Measurements from ENCODE around the gene ZFP91. TPM values are rescaled to one million over a fixed set of nuclear protein-coding genes. Genes with fewer than 3 reads are reported as not detected.
"Not testable (repeated sequence)": the region's sequence is repeated elsewhere in the genome, so short reads cannot be mapped to it uniquely, and the experiment has no call there.

ZFP91 gene
- total RNA-seq = 10 to 100 TPM; 48.8 to 60.9 TPM

GRCh38 chr11:58578635-58579191, at the start of gene ZFP91:
Gene ZFP91, plus strand, starts transcription at chr11:58579063. Its CDS starts 219 bp downstream, at chr11:58579282.
- peak within 1 kb of the TSS; percentile 93 for H3K4me3 Mint-ChIP-seq
- H3K36me3 Mint-ChIP-seq (ENCODE audit: low read depth) = peaks cover 31% of the 10 kb centered on the region
- ChIA-PET POLR2A (no interaction called here), CTCF (interaction anchor here (0.9 to 4.7 kb wide), 3 partner anchors 10 to 40 kb away, joined by 3 to 32 read pairs (median 4); no protein-coding TSS in a partner anchor)
- peak within 1 kb of the TSS; percentile 99 for H3K27ac Mint-ChIP-seq
- H3K27me3 Mint-ChIP-seq = no peaks in the 10 kb centered on the region
- peaks cover 51% of the 10 kb centered on the region for H3K4me1 Mint-ChIP-seq
- no peaks in the 10 kb centered on the region for H3K9me3 Mint-ChIP-seq
- DNase-seq = peak; percentile 97

GRCh38 chr11:58530236-58530635, 48.6 kb upstream of the ZFP91 start:
- H3K4me3 Mint-ChIP-seq = peak overlapping the region; percentile 13

GRCh38 chr11:58531865-58532341, 47.0 kb upstream of the ZFP91 start:
- Mint-ChIP-seq H3K27ac (no peak overlapping the region), H3K27me3 (no peaks in the 10 kb centered on the region), H3K36me3 (ENCODE audit: low read depth) (peaks cover 82% of the 10 kb centered on the region), H3K4me3 (no peak overlapping the region), H3K9me3 (peaks cover 7% of the 10 kb centered on the region), H3K4me1 (peaks cover 42% of the 10 kb centered on the region)
- no peak for DNase-seq
- ChIA-PET POLR2A (no interaction called here), CTCF (no interaction called here)

More at GRCh38 chr11:58530236-58530635, 48.6 kb upstream of the ZFP91 start:
- peak; percentile 72 for DNase-seq
- POLR2A ChIA-PET = no interaction called here
- peaks cover 74% of the 10 kb centered on the region for H3K36me3 Mint-ChIP-seq (ENCODE audit: low read depth)
- no peaks in the 10 kb centered on the region for H3K27me3 Mint-ChIP-seq
- peaks cover 4% of the 10 kb centered on the region for H3K9me3 Mint-ChIP-seq
- H3K27ac Mint-ChIP-seq = peak overlapping the region; percentile 78
- CTCF ChIA-PET = no interaction called here
- peaks cover 55% of the 10 kb centered on the region for H3K4me1 Mint-ChIP-seq

GRCh38 chr11:58546841-58547240, 32.0 kb upstream of the ZFP91 start:
- POLR2A ChIA-PET = no interaction called here
- peaks cover 3% of the 10 kb centered on the region for H3K4me1 Mint-ChIP-seq
- peaks cover 68% of the 10 kb centered on the region for H3K36me3 Mint-ChIP-seq (ENCODE audit: low read depth)
- no peak for DNase-seq
- H3K27me3 Mint-ChIP-seq = no peaks in the 10 kb centered on the region
- H3K4me3 Mint-ChIP-seq = no peak overlapping the region
- CTCF ChIA-PET = no interaction called here
- H3K9me3 Mint-ChIP-seq = no peaks in the 10 kb centered on the region
- no peak overlapping the region for H3K27ac Mint-ChIP-seq

GRCh38 chr11:58549644-58550043, 29.2 kb upstream of the ZFP91 start:
- no peak for DNase-seq
- H3K9me3 Mint-ChIP-seq = no peaks in the 10 kb centered on the region
- POLR2A ChIA-PET = no interaction called here
- H3K36me3 Mint-ChIP-seq (ENCODE audit: low read depth) = peaks cover 79% of the 10 kb centered on the region
- no peaks in the 10 kb centered on the region for H3K27me3 Mint-ChIP-seq
- CTCF ChIA-PET = no interaction called here
- no peak overlapping the region for H3K4me3 Mint-ChIP-seq
- H3K4me1 Mint-ChIP-seq = no peaks in the 10 kb centered on the region
- no peak overlapping the region for H3K27ac Mint-ChIP-seq

- H3K4me3 Mint-ChIP-seq = no peak overlapping the region
- CTCF ChIA-PET = interaction anchor here (0.6 kb wide), 1 partner anchor 1141 kb away, joined by 3 read pairs; no protein-coding TSS in a partner anchor
- POLR2A ChIA-PET = no interaction called here
- H3K27ac Mint-ChIP-seq = peak overlapping the region; percentile 9
- peaks cover 54% of the 10 kb centered on the region for H3K36me3 Mint-ChIP-seq (ENCODE audit: low read depth)
- H3K27me3 Mint-ChIP-seq = no peaks in the 10 kb centered on the region
- no peaks in the 10 kb centered on the region for H3K9me3 Mint-ChIP-seq
- peaks cover 54% of the 10 kb centered on the region for H3K4me1 Mint-ChIP-seq
- DNase-seq = no peak
Measured at GRCh38 chr11:58560842-58561241, 18.0 kb upstream of the ZFP91 start.

GRCh38 chr11:58561394-58562098, 17.3 kb upstream of the ZFP91 start:
- H3K4me1 Mint-ChIP-seq = peaks cover 53% of the 10 kb centered on the region
- no peaks in the 10 kb centered on the region for H3K27me3 Mint-ChIP-seq
- no peak for DNase-seq
- POLR2A ChIA-PET = no interaction called here
- no peak overlapping the region for H3K4me3 Mint-ChIP-seq
- H3K27ac Mint-ChIP-seq = peak overlapping the region; percentile 11
- no peaks in the 10 kb centered on the region for H3K9me3 Mint-ChIP-seq
- H3K36me3 Mint-ChIP-seq (ENCODE audit: low read depth) = peaks cover 53% of the 10 kb centered on the region
- CTCF ChIA-PET = no interaction called here

GRCh38 chr11:58562375-58562800, 16.5 kb upstream of the ZFP91 start:
- Mint-ChIP-seq H3K27ac (peak overlapping the region; percentile 65), H3K9me3 (no peaks in the 10 kb centered on the region), H3K4me3 (no peak overlapping the region), H3K4me1 (peaks cover 49% of the 10 kb centered on the region), H3K36me3 (ENCODE audit: low read depth) (peaks cover 46% of the 10 kb centered on the region), H3K27me3 (no peaks in the 10 kb centered on the region)
- ChIA-PET POLR2A (no interaction called here), CTCF (interaction anchor here (1.1 kb wide), 1 partner anchor 8 kb away, joined by 3 read pairs; no protein-coding TSS in a partner anchor)
- DNase-seq = no peak

- peaks cover 54% of the 10 kb centered on the region for H3K36me3 Mint-ChIP-seq (ENCODE audit: low read depth)
- no peak for DNase-seq
- H3K4me3 Mint-ChIP-seq = no peak overlapping the region
- H3K4me1 Mint-ChIP-seq = peaks cover 65% of the 10 kb centered on the region
- CTCF ChIA-PET = interaction anchor here (0.7 to 1.3 kb wide), 2 partner anchors 40 to 68 kb away, joined by 3 to 5 read pairs; no protein-coding TSS in a partner anchor
- POLR2A ChIA-PET = no interaction called here
- H3K27me3 Mint-ChIP-seq = no peaks in the 10 kb centered on the region
- H3K9me3 Mint-ChIP-seq = no peaks in the 10 kb centered on the region
- no peak overlapping the region for H3K27ac Mint-ChIP-seq
Measured at GRCh38 chr11:58564231-58564630, 14.6 kb upstream of the ZFP91 start.

- H3K27me3 Mint-ChIP-seq = no peaks in the 10 kb centered on the region
- ChIA-PET CTCF (interaction anchor here (0.6 to 4.1 kb wide), 14 partner anchors 9 to 72 kb away, joined by 3 to 32 read pairs (median 4); partner anchors contain the start of gene ZFP91), POLR2A (no interaction called here)
- DNase-seq = peak; percentile 78
- H3K9me3 Mint-ChIP-seq = no peaks in the 10 kb centered on the region
- H3K4me1 Mint-ChIP-seq = peaks cover 64% of the 10 kb centered on the region
- peaks cover 54% of the 10 kb centered on the region for H3K36me3 Mint-ChIP-seq (ENCODE audit: low read depth)
- peak overlapping the region; percentile 16 for H3K4me3 Mint-ChIP-seq
- H3K27ac Mint-ChIP-seq = peak overlapping the region; percentile 57
Measured at GRCh38 chr11:58567889-58568512, 10.9 kb upstream of the ZFP91 start.

GRCh38 chr11:58572906-58573305, 6.0 kb upstream of the ZFP91 start:
- H3K27me3 Mint-ChIP-seq, POLR2A ChIA-PET, DNase-seq, H3K9me3 Mint-ChIP-seq: not testable (repeated sequence)
- Mint-ChIP-seq H3K4me1 (peaks cover 58% of the 10 kb centered on the region), H3K27ac (peak overlapping the region; percentile 99), H3K4me3 (peak overlapping the region; percentile 85), H3K36me3 (ENCODE audit: low read depth) (peaks cover 47% of the 10 kb centered on the region)
- CTCF ChIA-PET = interaction anchor here (0.6 to 0.7 kb wide), 2 partner anchors 57 to 1173 kb away, joined by 4 read pairs; no protein-coding TSS in a partner anchor

GRCh38 chr11:58573451-58574104, 5.3 kb upstream of the ZFP91 start:
- CTCF ChIA-PET = interaction anchor here (0.6 to 0.7 kb wide), 2 partner anchors 56 to 1174 kb away, joined by 4 read pairs; no protein-coding TSS in a partner anchor
- H3K27me3 Mint-ChIP-seq = no peaks in the 10 kb centered on the region
- peak; percentile 51 for DNase-seq

More at GRCh38 chr11:58573451-58574104, 5.3 kb upstream of the ZFP91 start:
- Mint-ChIP-seq H3K4me3 (peak overlapping the region; percentile 85), H3K4me1 (peaks cover 51% of the 10 kb centered on the region), H3K36me3 (ENCODE audit: low read depth) (peaks cover 42% of the 10 kb centered on the region), H3K27ac (peak overlapping the region; percentile 99), H3K9me3 (no peaks in the 10 kb centered on the region)
- POLR2A ChIA-PET = no interaction called here

All from activated CD4-positive, alpha-beta T cell treated with anti-CD3 and anti-CD28 coated beads, Interleukin-2, amount 10 ng/mL, durations not matched to agents 7 days and 5 days (primary cell).